PFSK-1 (cell line): ENCODE measurements around the gene AP3B1.

Source experiments
- FOXP2 ChIP-seq: optimal IDR thresholded peaks from 2 replicates; pipeline ENCODE3; 2011; ENCODE audit warnings: borderline replicate concordance, control low read depth, inconsistent platforms; ENCODE audit not compliant: insufficient read depth; ENCODE audit errors: extremely low read length, extremely low read depth
- POLR2AphosphoS5 ChIP-seq: IDR thresholded peaks from 2 replicates; pipeline ENCODE4 v1.6.1; 2012; ENCODE audit warnings: low read depth, mild to moderate bottlenecking, control low read depth, low read length, moderate library complexity
- REST ChIP-seq, 2 experiments: IDR thresholded peaks; 2 replicates each; pipeline versions ENCODE4 v1.6.1 to v1.8.0; 2011 to 2012; ENCODE audit warnings: low read depth in 2 of 2, low read length in 2 of 2, control low read depth in 1 of 2, inconsistent platforms in 1 of 2, mild to moderate bottlenecking in 1 of 2, moderate library complexity in 1 of 2; ENCODE audit not compliant: insufficient read depth in 1 of 2
- SIN3A ChIP-seq: IDR thresholded peaks from 2 replicates; pipeline ENCODE4 v1.6.1; 2012; ENCODE audit warnings: mild to moderate bottlenecking, low read length, moderate library complexity, borderline replicate concordance; ENCODE audit not compliant: insufficient read depth
- TAF1 ChIP-seq: IDR thresholded peaks from 2 replicates; pipeline ENCODE4 v1.6.1; 2012; ENCODE audit warnings: low read length, control low read depth, borderline replicate concordance; ENCODE audit not compliant: insufficient read depth

Gene AP3B1

GRCh38 chr5:78221964-78222451 is 72.5 kb downstream of the AP3B1 start:
- TF ChIP-seq TAF1 (no peak), FOXP2 (no peak), REST (IDR thresholded peaks at IDR 0.05; ENCODE audit: insufficient read depth in 1 of 2, low read depth in 2 of 2, low read length in 2 of 2) (no peak), SIN3A (no peak), POLR2AphosphoS5 (no peak)

GRCh38 chr5:78221467-78221866 is 73.0 kb downstream of the AP3B1 start:
- TF ChIP-seq POLR2AphosphoS5: no peak
- no peak for TF ChIP-seq TAF1
- no peak for TF ChIP-seq FOXP2
- no peak for TF ChIP-seq SIN3A
- TF ChIP-seq REST (IDR thresholded peaks at IDR 0.05; ENCODE audit: insufficient read depth in 1 of 2, low read depth in 2 of 2, low read length in 2 of 2): no peak

GRCh38 chr5:78215972-78216371 is 78.5 kb downstream of the AP3B1 start:
- TF ChIP-seq SIN3A (no peak), POLR2AphosphoS5 (no peak)

- TF ChIP-seq REST (IDR thresholded peaks at IDR 0.05; ENCODE audit: insufficient read depth in 1 of 2, low read depth in 2 of 2, low read length in 2 of 2) (no peak), SIN3A (no peak), TAF1 (no peak), FOXP2 (no peak)
Measured at GRCh38 chr5:78215565-78215964, 78.9 kb downstream of the AP3B1 start.

GRCh38 chr5:78213799-78214198 is 80.7 kb downstream of the AP3B1 start:
- TF ChIP-seq POLR2AphosphoS5: no peak
- TF ChIP-seq FOXP2: no peak
- TF ChIP-seq REST (IDR thresholded peaks at IDR 0.05; ENCODE audit: insufficient read depth in 1 of 2, low read depth in 2 of 2, low read length in 2 of 2): no peak
- TF ChIP-seq TAF1: no peak
- no peak for TF ChIP-seq SIN3A

GRCh38 chr5:78211052-78211451 is 83.4 kb downstream of the AP3B1 start:
- TF ChIP-seq FOXP2 (no peak), TAF1 (no peak), REST (IDR thresholded peaks at IDR 0.05; ENCODE audit: insufficient read depth in 1 of 2, low read depth in 2 of 2, low read length in 2 of 2) (no peak), POLR2AphosphoS5 (no peak)
